CD4-positive, alpha-beta T cell treated with Interferon gamma for 1 hour (primary cell): ENCODE results near the gene MTA1.

Experiments
- DNase-seq: peaks from one replicate; pipeline ENCODE4 v3.0.0-alpha.2; 2020

The MTA1 gene

DNA sequence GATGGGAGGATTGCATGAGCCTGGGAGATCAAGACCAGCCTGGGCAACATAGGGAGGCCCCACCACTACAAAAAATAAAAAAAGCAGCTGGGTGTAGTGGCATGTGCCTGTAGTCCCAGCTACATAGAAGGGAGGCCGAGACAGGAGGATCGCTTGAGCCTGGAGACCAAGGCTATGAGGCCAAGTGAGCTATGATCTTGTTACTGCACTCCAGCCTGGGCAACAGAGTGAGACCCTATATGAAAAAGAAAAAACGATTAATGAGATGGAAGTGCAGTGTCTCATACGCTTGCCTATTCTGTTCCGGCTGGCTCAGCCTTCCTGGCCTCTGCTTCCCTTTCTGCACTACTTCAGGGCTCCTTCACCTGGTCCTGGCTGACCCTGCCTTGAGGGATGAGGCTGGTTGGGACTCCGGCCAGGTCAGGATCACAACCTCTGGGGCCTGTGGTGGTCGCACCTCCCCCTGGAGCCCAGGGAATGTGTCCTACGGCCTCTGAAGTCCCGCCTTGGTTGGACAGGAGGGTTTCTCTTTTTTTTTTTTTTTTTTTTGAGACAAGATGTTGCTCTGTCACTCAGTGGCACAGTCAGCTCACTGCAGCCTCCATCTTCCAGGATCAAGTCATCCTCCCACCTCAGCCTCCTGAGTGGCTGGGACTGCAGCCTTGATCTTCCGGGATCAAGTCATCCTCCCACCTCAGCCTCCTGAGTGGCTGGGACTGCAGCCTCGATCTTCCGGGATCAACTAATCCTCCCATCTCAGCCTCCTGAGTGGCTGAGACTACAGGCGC is 82.1 kb downstream of the MTA1 start:
- DNase-seq, result no peak

DNA sequence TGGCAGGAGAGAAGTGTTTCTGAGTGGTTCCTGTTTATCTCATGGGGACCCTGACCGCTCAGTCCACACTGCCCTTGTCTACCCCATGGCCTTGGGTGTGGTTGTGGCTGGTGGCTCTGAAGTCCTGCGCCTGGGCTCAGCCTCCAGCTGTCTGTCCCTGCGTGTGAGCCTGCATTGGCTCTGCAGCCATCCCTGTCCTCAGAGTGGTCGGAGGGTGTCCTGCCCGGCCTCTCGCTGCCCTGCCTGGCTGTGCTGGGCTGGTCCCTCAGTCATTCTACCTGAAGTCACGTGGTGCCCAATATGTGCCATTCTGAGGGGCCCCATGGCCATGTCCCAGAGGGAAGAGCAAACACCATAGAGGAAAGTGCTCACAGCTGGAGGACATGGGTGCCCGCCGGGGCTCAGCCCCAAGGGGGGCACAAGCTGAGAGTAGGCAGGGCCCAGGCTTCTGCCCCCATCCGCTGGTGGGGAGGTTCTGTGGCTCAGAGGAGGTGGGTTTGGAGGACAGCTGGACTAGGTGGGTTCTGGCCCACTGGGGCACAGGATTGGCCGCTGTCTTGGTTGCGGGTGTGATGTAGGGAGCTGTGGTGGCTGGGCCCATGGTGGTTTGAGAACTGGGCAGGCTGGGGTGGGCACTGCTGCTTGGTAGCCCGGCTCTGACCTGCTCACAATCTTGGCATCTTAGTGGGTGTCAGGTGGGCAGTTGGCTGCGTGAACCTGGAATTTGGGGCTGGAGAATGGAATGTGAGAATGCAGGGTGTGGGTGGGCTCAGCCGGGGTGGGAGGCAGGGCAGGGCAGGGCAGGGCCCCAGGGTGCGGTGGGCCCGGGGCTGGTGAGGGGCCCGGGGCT is 83.0 kb downstream of the MTA1 start:
- peak; percentile 13 for DNase-seq

DNA sequence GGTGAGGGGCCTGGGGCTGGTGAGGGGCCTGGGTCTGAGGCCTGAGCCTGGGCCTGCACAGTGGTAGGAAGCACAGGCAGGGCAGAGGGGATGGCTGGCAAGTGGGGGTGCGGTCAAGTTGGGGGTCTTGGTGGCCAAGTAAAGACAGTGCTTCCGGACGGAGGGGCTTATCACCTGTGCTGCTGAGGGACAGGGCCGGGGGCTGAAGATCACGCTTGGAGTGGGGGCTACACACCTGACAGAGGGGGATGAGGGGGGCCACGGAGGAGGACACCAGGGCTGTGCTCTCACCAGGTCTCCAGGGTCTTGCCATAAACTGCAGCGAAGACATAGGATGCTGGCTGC is 83.6 kb downstream of the MTA1 start:
- peak; percentile 4 for DNase-seq

DNA sequence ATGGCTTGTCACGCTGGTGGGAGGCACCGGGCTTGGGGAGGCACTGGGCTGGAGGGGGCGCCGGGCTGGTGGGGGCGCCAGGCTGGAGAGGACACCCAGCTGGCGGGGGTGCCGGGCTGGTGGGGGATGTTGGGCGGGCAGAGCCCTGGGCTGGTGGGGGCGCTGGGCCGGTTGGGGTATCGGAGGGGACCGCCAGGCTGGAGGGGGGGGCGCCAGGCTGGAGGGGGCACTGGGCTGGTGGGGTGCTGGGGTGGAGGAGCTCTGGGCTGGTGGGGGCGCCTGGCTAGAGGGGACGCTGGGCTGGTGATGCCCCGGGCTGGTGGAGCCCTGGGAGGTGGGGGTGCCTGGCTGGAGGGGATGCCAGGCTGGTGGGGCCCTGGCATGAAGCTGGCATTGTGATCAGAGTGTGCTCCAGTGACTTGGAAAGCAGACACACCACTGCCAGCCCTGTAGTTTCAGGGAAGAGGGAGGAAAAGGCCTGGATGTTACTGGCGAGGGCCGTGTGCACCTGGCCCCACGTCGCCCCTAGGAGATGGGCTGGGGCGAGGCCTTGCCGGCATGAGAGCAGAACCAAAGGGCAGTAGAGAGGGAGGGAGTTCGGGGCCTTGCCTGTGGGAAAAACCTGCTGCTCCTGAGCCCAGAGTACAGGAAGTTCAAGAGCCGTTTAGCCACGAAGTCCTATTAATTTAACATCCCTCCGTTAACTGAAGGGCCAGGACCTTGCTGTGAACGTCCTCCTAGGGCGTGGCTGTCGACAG is 84.5 kb downstream of the MTA1 start:
- peak; percentile 2 for DNase-seq

DNA sequence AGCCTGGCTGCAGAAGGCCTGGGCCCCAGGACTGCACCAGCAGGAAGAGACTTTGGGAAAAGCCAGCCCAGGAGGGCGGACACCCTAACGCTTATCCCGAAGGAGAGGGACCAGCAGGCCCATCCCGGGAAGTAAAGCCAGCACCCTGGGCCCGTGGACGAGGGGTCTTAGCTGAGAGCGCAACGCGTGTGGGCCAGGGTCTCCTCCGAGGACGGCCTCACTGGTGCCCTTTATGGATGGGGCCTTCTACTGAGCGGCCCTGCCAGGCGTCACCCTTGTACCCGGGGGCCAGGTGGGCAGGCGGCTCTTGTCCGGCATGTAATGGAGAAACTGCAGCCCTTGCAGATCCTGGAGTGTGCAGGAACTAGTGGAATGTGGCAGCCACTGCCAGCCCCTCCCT is 85.5 kb downstream of the MTA1 start:
- no peak for DNase-seq

DNA sequence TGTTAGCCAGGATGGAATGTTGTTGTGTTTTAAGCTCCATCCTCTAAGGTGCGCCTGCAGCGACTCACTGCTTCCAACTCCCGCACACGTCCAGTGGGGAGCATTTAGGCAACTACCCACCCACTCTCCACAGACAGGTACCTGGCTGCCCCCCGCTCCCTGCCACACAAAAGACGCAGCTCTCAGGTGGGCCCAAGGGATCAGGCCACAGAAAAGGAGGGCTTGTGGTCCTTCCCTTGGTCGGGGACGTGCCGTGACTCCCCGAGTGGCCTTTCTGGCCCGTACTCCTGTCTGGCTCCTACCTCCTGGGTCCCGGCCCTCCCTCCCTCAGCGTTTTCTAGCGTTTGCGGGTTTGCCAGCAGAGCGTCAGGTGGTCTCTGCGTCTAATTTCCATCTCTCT is 87.6 kb downstream of the MTA1 start:
- DNase-seq, result no peak

DNA sequence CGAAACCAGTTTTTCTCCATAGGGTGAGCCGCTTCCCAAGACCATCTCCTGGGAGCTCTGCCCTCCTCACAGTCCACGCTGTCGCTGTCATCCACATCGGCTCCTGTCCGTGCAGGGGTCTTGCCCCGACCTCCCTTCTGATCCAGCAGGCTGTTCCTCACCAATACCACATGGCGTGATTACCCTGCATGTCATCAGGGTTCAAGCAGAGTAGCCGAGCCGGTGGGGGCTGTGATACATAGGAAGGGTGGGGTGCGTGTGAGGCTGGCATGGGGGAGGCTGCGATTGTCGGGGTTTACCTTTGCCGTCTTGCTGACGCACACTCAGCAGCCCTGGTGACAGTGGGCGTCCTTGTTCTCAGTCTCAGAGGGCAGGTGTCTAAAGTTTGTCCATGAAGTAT is 88.4 kb downstream of the MTA1 start:
- no peak for DNase-seq

DNA sequence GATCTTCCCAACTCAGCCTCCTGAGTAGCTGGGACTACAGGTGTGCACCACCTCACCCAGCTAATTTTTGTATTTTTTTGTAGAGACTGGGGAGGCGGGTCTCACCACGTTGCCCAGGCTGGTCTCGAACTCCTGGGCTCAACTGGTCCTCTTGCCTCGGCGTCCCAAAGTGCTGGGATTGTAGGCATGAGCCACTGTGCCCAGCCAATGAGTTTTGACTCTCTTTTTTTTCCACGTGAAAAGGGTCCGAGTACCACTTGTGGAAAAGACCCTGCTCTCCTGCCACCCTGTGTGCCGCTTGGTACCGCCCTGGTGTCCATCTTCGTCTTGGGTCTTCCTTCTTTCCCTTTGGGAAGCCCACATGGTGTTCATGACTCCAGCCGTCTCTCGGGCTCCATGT is 89.0 kb downstream of the MTA1 start:
- no peak for DNase-seq

DNA sequence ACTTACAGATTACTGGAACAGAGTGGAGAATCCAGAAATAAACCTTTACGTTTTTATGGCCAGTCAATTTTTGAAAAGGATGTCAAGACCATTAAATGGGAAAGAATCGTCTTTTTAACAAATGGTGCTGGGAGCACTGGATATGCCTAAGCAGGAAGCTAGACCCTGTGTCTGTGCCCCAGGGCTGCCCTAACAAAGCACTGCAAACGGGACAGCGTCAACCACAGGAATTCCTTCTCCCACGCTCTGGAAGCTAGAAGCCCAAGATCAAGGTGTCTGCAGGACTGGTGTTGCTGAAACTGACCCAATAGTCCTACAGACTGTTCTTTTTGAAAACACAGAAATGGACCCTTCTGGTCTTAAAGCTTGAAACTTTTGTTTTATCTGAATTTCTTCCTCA is 97.5 kb downstream of the MTA1 start:
- no peak for DNase-seq

DNA sequence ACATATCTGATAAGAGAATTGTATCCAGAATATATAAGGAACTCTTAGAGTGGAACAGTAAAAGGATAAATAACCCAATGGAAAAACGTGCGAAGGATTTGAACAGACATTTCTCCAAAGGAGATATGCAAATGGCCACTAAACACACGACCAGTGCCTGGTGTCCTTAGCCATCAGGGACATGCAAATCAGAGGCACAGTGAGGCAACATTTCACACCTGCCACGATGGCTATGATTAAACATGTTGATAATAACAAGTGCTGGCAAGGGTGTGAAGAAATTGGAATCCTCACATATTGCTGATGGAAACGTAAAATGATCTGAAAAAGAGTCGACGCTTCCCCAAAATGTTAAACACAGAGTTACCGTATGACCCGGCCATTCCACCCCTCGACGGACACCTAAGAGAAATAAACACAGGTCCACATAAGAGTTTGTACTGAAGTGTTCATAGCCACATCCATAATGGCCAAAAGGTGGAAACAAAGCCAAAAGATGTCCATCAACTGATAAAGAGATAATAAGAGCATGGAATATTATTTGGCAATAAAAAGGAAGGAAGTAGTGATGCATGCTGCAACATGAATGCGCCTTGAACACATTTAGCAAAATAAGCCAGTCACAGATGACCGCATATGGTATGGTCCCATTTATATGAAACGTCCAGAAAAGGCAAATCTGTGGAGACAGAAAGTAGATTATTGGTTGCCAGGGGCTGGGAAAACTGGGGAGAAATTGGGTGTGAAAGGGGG is 100.5 kb downstream of the MTA1 start:
- DNase-seq, result no peak
